ENCODE data around the gene GRID2.

DNA sequence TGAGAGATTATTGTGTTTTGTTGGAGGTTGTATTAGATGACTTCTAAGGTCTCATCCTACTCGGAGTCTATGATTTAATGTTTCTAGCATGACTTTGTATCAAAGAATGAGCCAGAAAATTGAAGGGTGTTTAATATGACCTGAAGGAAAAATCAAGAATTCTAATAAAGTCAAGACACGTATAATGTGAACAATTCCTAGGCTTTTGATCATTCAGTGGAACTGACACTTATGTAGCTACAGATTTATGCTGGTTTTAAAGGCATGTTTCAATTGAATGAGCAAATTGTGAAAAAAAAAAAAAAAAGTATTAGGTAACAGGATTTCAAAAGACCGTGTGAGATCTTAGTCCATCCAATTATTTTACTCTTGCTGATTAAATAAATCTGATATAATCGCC, 64.9 kb downstream of the GRID2 start:
- TF ChIP-seq, protein P1, sequence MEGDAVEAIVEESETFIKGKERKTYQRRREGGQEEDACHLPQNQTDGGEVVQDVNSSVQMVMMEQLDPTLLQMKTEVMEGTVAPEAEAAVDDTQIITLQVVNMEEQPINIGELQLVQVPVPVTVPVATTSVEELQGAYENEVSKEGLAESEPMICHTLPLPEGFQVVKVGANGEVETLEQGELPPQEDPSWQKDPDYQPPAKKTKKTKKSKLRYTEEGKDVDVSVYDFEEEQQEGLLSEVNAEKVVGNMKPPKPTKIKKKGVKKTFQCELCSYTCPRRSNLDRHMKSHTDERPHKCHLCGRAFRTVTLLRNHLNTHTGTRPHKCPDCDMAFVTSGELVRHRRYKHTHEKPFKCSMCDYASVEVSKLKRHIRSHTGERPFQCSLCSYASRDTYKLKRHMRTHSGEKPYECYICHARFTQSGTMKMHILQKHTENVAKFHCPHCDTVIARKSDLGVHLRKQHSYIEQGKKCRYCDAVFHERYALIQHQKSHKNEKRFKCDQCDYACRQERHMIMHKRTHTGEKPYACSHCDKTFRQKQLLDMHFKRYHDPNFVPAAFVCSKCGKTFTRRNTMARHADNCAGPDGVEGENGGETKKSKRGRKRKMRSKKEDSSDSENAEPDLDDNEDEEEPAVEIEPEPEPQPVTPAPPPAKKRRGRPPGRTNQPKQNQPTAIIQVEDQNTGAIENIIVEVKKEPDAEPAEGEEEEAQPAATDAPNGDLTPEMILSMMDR (IDR thresholded peaks at IDR 0.05), result no peak
- TF ChIP-seq POLR2A (IDR thresholded peaks at IDR 0.05), result no peak
